COLO668 (cell line): Measurements from ENCODE around the gene NRBF2.
"Not testable (repeated sequence)": the region's sequence is repeated elsewhere in the genome, so short reads cannot be mapped to it uniquely, and the experiment has no call there.

Experiments
- DNase-seq: peaks from one replicate; lab custom pipeline; 2025; ENCODE audit not compliant: unreplicated experiment; lab: John Stamatoyannopoulos, UW

NRBF2 gene

DNA sequence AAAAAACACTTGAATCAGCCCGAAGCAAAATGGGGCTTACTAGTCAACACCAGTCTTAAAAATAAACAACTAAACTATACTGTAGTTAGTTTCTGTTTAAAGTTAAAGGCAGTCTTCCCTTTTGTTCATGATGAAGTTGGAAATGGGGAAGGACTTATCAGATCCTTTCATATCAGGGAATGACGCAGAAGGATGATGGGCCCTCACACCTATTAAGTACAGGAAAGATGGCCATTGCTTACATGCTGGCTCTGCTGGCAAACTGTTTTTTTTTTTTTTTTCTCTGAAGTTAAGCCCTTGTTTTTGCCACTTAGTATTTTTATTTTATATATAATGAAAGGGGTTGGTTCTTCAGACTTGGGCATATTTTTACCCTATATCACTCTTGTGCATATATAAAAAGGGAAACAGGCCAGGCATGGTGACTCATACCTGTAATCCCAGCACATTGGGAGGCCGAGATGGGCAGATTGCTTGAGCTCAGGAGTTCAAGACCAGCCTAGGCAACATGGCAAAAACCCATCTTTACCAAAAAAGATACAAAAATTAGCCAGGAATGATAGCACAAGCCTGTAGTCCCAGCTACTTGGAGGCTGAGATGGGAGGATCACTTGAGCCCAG lies 16.6 kb upstream of the NRBF2 start:
- no peak for DNase-seq

DNA sequence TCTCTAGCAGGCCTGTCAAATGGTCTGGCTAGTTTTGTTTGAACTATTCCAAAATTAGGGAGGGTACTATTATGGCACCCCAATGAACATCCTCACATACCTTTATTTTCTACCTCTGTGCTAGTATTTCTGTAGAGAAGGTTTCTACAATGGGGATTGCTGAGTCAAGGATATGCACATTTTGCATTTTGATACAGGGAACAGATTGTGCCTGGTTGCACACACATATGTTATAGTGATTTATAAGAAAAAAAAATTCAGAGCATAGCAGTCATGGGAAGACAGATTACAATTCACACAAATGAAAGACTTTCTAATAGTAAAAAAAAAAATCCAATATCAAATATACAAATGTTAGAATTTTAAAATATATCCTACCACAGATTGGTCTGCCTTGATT lies 14.1 kb upstream of the NRBF2 start:
- DNase-seq, result no peak

DNA sequence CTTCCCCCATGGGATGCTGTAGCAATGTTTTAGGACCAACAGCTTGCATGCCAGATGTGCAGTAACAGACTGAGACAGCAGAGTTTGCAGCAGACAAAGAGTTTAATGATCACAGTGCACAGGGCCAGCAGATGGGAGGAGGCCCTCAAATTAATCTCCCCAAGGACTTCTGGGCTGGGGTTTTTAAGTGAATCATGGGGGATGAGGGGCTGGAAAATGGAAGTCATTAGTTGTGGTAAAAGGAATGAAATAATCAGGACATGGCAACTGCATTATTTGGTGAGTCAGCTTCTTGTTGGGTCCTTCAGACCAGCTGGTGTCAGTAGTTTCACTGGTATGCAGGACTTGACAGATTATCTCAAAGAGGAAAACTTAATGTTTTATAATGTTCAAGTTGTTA lies 12.6 kb upstream of the NRBF2 start:
- DNase-seq, result no peak

DNA sequence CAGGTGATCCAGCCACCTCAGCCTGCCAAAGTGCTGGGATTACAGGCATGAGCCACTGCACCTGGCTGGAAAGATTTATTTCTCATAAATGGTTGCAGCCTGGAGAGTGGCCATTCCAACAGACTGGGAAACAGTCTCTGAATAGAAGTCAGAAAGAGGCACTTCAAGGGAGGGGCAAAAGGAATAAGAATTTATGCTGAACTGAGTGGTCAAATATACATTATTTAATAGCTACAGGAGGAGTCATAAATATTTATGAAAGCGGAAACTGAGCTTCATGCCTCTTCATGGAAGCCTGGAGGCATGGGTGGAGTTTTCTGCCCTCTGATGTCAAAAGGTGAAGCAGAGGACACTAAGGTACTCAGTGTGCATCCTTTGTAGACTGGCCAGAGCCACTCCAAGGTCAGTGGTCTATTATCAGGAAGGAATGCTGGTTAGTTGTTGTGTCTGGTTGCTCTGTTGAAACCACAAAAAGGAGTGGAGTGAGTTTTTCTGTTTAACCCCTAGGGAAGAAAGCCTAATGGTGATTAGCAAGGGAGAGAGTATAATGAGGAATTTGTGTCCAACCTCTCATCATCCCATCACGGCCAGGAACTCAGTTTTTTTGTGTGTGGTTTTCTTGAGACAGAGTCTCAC lies 9.3 kb upstream of the NRBF2 start:
- no peak for DNase-seq

DNA sequence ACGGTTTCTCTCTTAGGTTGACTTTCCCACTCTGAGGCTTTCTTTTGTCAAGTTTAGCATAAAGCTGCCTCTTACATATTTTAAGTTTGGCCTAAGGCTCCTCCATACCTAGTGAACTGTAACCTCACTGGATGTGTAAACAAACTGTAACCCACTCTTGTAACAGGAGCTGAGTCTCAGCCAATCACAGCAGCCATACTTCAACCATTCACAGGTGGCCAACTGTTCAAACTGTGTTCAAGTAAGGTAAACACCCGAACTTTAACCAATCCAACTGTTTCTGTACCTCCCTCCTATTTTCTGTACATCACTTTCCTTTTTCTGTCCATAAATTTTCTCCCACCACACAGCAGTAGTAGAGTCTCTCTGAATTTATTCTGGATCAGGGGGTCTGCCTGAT lies 7.7 kb upstream of the NRBF2 start:
- no peak for DNase-seq

DNA sequence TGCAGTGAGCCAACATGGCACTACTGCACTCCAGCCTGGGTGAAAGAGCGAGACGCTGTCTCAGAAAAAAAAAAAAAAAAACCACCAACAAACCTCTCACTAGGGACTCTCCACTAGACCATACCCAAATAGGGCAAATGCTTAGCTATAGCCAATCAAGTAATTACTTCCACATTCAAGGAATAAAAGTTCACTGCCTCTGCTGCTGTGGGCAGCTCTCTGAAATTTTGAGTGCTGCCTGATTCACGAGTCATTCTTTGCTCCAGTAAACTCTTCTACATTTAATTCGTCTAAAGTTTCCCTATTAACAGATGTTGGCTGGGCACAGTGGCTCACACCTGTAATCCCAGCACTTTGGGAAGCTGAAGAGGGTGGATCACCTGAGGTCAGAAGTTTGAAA lies 4.7 kb upstream of the NRBF2 start:
- DNase-seq, result no peak

DNA sequence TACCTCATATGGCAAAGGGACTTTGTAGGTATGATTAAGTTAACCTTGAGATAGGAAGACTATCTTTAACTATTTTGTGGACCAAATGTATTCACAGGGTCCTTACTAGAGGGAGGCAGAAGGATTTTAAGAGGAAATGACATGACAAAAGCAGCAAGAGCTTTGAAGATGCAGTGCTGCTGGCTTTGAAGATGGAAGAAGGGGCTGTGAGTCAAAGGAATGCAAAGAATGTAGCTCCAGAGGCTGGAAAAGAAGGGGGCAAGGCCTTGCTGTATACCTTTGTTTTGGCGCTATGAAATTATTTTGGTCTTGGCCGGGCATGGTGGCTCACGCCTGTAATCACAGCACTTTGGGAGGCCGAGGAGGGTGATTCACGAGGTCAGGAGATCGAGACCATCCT lies 3.2 kb upstream of the NRBF2 start:
- no peak for DNase-seq

DNA sequence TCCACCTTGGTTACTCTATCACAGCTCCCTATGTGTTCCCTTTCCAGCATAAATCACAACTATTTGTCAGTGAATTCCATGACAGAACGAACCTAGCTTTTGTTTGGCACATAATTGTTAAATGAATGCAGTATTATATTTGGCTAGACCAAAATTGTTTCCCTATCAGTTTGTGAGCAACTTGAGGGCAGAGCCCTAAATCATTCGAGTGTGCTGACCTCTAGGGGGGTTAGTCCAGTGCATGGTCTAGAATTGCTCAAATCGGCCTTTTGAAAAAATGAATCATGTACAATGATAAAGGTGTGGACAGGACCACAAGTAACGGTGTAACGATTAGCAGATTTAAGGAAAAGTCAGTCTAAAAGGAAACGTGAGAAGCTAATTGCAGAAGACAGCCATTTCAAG lies 475 bp upstream of the NRBF2 start:
- no peak for DNase-seq

DNA sequence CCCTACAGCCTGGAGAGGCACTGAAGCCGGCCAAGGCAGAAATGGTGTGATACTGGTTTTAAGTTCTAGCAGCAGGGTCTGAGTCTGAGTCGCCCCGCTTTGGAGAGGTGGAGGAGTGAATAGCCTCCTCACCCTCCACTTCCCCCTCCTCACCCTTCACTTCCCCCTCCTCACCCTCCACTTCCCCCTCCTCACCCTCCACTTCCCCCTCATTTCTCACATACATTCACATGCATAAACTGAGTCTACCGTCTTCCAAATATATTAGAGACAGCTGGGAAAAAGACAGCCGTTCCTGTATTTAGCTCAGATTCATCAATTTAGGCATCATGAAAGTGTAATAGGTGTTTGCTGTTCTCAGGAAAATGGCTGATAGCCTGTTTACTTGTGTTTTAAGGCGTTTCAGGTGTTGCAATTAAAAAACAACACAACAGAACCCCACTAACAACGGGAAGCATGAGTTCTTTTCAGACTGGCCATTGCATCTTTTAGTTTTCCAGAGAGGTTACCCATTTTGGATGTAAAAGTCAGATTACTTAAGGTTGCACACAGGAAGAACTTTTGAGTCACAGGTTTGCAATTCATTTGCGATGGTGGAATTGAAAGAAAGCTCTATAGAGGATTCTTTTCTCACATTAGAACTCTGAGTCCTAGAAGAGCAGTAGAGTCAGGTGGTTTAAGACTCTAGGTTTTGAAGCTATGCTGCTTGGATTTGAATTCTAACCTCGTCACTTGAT lies 861 bp downstream of the NRBF2 start:
- no peak for DNase-seq

DNA sequence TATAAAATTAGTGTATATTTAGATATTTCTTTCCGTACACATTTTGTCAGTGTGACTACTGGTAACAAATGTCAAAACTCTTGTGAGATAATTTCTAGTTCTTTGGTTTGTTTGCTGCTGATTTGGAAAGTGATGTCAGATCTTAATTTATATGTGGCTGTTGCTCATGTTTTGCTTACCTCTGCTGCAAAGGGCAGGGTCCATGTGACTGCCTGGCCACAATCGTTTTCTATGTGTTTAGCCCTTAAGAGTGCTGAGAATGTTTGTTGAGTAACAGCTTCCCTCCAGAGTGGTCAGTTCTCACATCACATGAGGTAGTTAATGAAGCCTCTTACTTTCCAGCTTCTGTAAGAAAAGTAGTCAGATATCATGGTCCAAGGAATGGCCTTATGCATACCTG lies 4.2 kb downstream of the NRBF2 start:
- DNase-seq, result no peak

DNA sequence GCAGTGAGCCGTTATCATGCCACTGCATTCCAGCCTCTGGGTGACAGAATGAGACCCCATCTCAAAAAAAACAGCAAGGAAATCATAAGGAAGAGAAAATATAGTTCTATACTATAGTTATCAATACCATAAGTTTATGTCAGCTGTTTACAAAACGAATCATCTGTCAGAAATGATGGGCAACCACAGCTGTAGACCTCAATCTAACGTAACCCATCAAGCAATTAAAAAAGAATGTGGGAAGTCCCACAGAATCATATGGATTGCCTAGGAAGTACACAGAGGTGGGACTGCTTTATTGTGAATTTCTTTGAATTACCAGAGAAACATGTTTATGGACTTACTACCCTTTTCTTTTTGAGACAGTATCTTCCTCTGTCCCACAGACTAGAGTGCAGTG lies 6.9 kb downstream of the NRBF2 start:
- DNase-seq, result no peak

DNA sequence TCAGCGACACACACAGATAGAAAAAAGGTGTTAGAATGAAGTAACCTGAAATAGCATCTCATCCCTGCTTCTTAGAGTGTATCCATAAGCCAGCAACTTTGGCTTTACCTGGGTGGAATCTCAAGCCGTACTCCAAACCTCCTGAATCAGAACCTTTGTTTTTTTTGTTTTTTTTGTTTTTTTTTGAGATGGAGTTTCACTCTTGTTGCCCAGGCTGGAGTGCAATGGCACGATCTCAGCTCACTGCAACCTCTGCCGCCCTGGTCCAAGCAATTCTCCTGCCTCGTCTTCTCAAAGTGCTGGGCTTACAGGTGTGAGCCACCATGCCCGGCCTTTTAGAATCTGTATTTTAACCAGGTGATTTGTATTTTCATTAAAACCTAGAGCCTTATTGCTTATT lies 9.0 kb downstream of the NRBF2 start:
- DNase-seq, result no peak

DNA sequence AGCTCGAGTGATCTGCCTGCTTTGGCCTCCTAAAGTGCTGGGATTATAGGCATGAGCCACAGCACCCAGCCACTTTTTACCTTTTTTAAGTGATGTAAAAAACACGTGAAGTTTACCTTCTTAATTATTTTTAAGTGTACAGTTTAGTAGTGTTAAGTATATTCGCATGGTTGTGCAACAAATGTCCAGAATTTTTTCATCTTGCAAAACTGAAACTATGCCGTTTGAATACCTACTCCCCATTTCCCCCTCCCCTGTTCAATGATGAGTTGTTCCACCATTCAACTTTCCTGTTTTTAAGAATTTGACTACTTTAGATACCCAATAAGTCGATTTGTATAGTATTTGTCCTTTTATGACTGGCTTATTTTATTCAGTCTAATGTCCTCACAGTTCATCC lies 10.9 kb downstream of the NRBF2 start:
- DNase-seq, result no peak

DNA sequence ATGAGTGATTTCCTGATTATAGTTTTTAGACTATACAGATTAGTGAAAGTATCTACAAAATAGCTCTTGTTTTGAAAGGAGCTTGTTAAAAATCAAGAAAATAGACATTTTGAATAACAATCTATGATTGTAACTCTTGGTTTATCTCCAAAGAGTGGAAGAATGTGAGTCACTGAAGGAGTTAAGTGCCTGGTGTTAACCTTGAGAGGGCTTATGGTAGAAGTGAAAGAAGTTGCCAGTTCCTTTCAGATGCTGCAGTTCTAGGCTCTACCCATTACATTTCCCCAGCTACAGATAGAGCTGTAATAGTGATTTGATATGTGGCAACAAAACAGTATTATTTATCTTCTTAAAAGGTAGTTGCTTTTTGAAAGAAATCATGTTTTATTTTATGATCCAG lies 12.7 kb downstream of the NRBF2 start:
- no peak for DNase-seq

DNA sequence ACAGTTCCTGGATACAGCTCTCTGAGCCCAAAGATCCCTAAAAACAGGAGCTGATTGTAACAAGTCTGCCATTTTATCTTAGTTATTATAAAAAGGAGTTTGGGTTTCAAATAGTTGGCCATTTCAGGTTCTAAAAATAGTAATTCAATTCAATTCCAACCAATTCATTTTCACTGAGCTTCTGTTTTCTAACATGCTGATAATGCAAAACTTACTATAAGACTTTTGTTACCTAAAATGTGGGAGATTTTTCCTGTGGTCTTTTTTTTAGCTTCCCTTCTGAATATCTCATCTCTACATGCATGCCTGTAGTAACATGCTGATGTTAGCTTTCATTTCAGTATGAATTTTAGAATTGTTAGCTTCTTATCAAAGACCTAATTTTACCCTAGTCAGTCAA lies 13.4 kb downstream of the NRBF2 start:
- DNase-seq, result no peak

DNA sequence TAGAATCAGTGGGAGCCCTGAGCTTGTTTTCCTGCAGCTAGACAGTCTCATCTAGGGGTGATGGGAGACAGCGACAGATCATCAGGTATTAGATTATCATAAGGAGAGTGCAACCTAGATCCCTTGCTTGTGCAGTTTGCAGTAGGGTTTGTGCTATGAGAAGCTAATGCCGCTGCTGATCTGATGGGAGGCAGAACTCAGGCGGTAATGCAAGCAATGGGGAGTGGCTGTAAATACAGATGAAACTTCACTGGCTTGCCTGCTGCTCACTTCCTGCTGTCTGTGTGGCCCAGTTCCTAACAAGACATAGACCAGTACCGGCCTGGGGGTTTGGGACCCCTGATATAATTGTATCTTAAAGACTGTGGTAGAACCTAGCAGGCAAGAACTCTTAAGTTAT lies 17.6 kb downstream of the NRBF2 start:
- no peak for DNase-seq

DNA sequence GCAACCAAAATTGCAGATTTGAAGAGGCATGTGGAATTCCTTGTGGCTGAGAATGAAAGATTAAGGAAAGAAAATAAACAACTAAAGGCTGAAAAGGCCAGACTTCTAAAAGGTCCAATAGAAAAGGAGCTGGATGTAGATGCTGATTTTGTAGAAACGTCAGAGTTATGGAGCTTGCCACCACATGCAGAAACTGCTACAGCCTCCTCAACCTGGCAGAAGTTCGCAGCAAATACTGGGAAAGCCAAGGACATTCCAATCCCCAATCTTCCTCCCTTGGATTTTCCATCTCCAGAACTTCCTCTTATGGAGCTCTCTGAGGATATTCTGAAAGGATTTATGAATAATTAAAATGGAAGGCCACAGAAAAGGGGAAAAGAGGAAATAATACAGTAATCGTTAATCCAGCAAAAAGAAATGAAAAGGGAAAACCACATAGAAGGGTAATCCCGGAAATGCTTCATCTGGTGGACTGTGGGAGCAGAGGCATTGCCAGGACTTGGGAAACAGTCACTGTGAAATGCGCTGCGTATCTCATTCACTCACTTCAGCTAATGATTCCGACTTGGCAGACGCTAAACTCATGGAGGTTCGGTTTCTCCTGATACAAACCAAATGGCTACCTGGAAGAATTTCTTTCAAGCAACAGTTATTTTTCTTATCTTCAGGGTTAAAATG lies 20.9 kb downstream of the NRBF2 start:
- not testable (repeated sequence) for DNase-seq

DNA sequence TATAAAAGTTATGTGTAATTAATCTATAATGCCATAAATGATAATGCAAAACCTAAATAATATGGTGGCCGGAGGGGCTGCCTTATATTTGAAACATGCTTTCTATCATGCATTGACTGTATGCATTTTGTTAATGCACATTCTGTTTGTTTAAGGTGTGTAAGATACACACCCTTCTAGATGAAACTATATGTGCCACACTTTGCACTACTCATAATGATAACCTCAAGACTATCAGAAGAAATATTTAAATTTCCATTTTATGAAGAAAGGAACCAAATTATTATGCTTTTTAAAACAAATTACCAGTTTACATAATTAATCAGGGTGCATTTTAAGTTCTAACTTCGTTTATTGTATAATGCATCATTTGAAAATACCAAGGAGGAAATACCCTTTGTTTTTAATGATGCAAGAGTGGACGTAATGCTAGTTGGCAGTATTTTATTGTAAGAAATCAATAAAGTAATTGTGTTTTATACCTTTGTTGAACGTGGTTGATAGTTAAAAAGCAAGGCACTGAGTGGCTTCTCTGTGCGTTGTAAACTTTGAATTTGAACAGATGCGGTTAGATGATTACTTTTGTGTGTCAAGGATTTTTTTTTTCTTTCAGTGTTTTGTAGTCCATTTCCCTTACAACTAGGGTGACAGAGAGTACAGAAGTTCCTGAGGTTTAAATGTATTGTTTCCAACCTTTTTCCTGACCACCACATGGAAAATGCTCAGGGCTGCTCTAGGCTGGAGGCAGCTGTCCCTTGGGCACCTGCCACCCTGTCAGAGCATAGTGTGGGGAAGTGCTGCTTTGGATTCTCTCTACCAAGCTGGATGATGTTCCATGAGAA lies 21.6 kb downstream of the NRBF2 start:
- DNase-seq, result no peak

DNA sequence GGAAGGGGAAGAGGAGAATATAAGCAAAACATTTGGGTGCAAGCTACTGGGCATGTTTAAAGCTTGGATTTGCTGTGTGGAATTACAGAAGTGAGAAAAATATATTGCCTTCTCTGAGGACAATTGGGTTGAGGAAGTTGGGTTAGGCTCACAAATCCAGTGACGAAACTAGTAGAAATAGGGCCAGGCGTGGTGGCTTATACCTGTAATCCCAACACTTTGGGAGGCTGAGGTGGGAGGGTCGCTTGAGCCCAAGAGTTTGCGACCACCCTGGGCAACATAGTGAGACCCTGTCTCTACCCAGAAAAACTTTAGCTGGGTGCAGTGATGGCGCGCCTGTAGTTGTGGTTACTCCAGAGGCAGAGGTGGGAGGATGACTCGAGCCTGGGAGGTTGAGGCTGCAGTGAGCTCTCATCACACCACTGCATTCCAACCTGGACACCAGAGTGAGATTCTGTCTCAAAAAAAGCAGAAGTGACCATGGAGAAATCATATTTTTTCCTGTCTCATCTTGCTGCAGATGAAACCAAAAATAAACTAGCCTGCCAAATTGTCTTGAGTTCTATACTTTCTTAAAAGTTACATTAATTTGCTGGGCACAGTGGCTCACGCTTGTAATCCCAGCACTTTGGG lies 22.4 kb downstream of the NRBF2 start:
- DNase-seq, result no peak

DNA sequence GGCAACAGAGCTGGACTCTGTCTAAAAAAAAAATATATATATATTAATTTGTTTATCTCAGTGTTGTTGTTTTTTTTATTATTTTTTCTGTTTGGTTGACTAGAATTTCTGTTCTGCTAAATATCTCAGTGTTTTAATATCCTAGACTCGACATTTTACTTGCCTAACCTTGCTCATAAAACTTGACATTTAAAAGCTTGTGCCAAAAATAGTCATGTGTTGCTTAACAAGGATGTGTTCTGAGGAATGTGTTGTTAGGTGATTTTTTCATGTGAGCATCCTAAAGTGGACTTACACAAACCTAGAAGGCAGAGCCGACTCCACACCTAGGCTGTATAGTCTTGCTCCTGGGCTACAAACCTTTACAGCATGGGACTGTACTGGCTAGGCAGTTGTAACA lies 23.1 kb downstream of the NRBF2 start:
- DNase-seq, result no peak
